Ureter (tissue), 1 donor: ENCODE measurements around the gene CCNK. TPM values are rescaled to one million over a fixed set of nuclear protein-coding genes. Genes with fewer than 3 reads are reported as not detected.
A peak's percentile ranks its signal among the peaks of the same experiment; 100 is the strongest.

Experiments used
- DNase-seq: peaks from one replicate; pipeline ENCODE4 v3.0.0-alpha.2; 2020; ENCODE audit warnings: low spot score
- total RNA-seq: library from RNA; stranded (reverse); gene quantifications from one replicate; pipeline ENCODE4 v1.2.4, GENCODE V29; 2023
- donor health status: DM: yes; HTN: yes; CAD: no.

The CCNK gene
- total RNA-seq, 1 donor from 2014 or later: 62.5 TPM

DNA sequence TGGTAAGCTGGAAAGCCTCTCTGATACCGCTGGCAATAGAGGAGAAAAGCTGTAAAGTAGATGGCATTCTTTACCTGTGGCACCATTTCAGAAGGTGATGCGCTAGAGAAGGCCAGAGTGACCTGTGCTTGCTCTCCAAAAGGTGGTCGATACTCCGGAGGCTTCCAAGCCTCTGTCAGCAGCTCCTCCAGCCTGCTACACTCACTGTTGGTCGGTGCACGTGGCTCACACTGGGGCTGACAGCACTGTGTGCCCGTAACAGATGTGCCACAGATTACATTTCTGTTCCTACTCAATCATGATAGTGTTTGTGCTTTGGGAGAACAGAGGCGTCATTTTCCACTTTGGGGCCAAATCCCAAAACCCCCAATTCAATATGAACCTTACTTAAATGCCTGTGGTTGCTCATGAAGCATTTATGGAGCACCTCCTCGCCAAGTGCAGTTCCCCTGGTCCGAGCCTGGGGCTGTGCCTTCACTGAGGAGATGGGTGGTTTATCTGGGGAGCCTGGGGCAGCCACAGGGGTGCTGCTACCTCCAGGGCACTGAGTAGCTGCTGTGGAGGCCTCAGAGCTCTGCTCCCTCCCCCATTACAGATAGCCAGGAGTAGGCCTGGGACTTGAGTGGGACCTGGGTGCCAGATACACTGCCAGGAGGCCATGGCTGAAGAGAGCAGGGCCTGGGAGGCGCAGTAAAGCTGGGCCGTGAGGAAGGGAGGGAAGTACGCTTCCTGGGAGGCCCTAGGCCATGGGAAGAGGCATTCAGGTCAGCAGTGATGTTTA, 26.8 kb downstream of the CCNK start:
- no peak for DNase-seq

DNA sequence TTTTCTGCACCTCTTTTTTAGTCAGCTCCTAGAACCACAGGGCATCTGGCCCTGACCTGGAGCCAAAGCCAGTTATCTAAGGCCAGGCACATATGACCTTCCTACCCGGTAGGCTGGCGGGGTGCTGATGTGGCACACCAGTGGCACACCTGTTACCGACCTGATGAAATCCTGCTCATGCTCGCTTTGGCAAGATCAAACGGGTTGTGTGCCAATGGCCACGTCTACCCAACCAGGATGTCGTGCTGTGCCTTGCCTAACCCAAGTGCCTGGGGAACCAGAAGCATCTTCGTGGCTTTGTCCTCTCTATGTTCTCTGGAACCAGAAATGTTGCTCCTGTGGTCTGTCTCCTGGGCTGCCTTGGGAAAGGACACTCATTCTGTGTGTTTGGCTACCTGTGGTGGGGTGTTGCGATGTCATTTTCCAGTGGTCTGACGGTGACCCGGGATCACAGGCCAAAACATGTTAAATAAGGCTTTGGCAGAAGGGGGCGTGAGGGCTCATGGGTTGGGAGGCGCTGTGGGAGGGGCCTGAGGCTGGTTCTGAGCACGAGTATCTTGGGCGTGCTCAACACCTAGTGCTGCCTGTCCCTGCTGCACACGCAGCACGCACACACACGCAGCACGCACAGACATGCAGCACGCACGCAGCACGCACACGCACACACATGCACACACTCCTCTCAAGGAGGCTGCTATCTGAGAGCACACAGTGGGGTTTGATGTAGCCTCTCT, 27.9 kb downstream of the CCNK start:
- peak; percentile 39 for DNase-seq

DNA sequence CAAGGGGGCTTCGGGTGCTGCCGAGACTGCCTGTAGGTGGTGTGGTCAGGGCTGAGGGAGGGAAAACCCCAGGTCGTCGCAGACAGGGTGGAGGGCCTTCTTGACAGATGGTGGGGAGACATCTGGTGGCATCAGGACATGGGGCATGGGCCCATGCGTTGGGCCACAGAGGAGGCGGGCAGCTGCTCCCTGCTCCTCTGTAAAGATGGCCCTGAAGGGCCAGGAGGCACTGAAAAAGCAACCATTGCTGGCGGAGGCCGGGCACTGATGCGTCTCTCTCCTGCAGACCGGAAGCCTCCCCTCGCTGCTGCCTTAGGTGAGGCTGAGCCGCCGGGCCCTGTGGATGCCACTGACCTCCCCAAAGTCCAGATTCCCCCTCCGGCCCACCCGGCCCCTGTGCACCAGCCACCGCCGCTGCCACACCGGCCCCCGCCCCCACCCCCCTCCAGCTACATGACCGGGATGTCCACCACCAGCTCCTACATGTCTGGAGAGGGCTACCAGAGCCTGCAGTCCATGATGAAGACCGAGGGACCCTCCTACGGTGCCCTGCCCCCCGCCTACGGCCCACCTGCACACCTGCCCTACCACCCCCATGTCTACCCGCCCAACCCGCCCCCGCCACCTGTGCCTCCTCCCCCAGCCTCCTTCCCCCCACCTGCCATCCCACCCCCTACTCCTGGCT, 28.8 kb downstream of the CCNK start:
- DNase-seq: peak; percentile 39

DNA sequence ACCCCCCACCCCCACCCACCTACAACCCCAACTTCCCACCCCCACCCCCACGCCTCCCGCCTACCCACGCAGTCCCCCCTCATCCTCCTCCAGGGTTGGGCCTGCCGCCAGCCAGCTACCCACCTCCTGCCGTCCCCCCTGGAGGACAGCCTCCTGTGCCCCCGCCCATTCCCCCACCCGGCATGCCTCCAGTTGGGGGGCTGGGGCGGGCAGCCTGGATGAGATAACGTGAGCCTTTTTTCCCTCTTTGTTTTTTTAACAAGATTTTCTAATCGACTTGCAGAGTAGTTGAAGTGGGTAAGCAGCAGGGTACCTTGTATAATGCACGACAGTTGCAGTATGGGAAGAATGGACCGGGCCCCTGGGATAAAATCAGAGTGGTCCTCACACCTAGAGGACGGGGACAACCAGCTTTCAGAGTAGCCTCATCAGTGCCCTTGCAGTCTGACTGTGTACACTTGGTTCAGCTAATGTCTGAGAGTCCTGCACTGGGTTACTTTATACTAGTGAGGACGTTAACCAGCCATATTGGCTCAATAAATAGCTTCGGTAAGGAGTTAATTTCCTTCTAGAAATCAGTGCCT, 29.4 kb downstream of the CCNK start:
- DNase-seq: no peak

DNA sequence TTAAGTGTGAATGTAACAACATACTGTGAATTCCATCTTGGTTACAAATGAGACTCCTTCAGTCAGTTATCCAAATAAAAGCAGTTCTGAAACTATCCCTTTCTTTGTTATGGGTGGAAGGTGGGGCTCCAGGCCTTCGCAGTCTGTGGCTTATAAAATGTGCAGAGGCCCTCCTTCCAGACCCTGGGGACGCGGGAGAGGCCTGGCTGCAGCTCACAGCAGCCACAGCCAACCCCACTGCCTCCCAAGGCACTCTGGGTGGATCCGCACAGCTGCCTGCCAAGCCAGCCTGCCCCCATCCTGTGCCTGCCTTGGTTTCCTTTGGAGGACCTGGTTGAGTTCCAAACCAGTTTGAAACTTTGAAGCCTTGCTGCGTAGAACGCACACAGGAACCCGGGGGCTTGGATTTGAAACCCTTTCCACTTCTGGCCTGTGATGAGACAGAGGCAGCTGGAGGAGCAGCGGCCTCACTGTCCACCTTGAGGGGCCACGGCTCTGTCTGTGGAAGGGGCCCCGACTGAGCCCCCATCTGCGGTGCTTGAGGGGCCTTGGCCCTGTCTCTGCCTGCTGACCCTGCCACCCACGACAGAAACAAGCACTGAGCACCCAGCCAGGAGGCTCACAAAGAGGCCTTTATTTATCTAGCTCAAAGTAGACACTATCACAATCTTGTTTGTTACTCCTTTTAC, 30.4 kb downstream of the CCNK start:
- DNase-seq: peak; percentile 42

DNA sequence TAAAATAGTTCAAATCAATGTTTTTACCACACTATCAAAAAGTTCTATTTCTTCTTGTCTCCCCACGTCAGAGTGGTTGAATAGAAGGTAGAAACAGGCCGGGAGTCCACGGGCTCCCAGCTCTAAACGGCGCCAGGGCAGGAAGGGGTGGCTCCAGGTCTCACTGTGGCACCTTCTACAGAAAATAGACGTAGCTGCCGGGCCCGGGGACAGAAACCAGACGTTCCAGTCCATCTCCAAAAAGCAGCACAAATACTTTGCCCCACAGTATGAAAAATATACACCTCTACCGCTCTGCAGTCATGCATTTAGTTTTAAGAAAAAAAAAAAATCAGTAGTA, 30.9 kb downstream of the CCNK start:
- peak; percentile 29 for DNase-seq

DNA sequence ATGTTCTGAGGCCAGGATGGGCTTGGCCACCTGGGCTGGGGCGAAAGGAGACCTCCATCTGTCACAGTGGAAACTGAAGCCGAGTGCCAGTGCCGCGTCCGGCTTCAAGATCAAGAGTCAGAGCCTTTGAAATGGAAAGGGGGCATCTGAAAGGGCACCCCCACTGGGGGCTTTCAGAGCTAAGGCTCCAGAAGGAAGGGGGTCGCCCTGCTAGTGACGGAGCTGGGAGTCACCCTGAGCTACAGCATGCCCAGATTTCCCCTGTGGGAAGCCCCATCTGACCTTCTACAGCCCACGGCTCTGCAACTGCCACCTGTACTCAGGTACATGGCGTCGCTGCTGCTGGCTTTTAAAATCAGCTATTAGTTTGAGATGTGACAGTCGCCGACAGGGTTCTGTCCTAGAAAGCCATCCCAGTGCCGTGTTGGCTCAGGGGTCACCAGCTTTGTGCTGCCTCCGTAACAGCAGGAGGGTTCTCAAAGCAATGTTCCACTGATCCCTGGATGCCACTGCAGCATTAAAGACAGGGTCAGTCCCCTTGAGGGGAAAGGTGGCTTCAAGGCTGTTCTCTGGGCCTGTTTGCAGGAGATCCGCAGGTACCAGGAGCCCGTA, 31.5 kb downstream of the CCNK start:
- peak; percentile 40 for DNase-seq

DNA sequence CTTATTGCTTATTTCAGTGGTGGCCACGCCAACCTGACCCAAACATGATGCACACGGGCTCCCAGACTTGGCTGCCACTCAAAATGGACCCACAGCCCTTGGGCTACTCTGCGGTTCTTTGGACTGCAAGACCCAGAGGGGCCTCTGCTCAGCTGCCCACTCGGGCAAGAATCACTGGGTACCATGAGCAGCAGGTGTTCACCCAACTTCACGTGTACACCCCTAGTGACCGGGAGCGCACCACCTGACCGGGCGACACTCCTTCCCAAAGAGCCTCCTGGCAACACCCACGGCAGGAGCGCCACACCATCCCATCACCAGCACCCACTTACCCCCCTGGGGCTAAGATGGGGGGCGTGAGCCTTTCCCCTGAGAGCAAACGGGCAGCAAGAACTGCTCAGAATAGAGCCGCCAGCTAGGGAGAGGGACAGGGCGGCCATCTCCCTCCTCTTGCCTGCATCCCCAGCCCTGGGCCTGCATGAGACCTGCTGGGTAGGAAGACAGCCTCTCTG, 32.0 kb downstream of the CCNK start:
- DNase-seq: peak; percentile 44

DNA sequence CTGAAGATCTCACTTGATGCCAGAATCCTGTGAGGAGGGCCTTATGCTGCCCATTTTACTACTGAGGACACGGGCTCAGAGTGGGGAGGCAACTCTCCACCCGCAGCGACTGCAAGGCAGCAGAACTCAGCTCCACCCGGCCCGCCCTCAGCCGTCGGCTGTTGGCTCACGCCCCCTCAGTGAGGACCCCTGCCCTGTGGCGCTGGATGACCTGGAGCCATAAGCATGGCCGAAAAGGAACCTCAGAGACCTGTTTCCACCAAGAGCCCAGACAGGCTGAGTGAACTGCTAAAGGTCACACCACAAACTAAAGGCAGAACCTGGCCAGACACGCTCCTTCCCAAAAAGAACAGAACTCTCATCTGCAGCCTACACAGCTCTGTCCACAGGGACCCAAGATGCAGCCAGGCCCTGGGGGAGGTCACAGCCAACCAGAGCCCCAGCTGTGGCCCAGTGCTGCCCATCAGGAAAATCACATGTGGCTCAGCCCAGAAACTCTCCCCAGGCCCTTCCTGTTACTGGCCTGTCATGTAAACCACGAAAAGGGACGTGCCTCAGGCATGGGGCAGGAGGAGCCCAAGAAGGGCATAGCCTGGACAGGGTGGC, 32.8 kb downstream of the CCNK start:
- DNase-seq: peak; percentile 37

DNA sequence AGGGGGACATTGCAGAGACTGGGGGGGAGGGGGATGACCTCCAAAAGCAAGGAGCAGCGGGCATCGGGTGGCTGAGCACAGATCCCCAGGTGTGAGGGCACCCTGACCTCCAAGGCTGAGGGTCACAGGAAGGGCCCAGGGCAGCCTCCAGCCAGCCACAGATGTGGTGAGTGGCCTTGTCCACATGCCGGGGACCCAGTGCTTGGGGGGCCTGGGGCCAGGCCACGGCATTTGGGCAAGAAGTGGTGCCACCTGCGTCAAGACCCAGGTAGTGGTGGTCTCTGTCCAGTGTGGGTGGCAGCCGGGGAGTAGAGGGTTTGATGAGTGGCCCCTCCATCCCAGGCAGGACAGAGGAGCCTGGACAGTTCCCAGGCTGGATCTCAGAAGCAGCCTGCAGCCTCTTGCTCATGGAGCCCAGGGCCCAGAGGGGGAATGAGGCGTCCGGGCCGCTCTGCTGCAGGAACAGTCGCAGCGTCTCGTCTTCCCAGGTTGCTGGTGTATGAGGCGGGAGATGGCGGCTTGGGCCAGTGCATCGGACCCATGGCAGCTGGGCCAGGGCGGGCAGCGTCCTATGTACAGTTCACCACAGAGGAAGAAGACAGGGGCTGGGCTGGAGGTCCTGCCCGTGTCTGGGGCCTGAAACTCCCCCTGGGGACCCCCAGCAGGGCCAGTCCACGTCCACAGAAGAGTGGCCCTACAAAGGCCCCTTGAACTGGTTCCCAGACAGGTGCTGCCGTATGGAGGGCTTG, 33.5 kb downstream of the CCNK start:
- DNase-seq: peak; percentile 39

DNA sequence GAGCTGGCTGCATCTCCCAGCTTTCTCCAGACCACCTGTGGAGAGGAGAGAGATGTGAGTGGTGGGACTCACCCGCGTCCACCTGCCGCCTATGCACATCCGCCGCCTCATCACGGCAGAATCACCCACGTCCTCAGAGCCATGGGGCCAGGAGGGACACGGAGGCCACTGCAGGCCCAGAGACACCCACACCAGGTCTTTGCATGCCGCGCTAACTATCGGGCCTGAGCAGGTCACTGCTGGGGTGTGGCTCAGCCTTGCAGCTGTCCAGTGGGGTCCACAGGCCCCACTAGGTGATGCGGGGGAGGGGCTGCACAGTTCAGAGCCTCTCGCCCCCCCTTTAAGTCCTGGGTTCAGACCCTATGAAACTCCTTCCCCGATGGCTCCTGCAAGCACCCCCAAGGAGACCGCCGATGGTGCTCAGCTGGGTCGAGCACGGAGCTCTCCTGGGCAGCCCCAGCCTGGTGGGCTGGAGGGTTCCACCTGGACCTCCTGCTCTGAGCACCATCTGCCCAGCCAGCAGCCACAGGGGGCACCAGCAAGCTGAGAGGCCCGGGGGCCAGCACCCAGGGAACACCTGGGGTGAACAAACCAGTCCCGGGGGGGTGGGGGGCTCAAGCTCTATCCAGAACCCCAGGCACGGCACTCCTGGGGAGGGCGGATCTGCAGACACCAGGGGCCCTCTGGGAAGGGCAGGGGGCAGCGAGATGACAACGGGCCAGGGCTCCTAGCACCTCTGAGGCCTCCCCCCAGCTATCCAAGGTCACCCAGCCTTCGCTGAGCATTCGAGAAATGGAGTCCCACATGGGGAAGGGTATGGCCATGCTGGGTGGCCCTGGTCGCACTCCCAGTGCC, 34.3 kb downstream of the CCNK start:
- DNase-seq: peak; percentile 39

DNA sequence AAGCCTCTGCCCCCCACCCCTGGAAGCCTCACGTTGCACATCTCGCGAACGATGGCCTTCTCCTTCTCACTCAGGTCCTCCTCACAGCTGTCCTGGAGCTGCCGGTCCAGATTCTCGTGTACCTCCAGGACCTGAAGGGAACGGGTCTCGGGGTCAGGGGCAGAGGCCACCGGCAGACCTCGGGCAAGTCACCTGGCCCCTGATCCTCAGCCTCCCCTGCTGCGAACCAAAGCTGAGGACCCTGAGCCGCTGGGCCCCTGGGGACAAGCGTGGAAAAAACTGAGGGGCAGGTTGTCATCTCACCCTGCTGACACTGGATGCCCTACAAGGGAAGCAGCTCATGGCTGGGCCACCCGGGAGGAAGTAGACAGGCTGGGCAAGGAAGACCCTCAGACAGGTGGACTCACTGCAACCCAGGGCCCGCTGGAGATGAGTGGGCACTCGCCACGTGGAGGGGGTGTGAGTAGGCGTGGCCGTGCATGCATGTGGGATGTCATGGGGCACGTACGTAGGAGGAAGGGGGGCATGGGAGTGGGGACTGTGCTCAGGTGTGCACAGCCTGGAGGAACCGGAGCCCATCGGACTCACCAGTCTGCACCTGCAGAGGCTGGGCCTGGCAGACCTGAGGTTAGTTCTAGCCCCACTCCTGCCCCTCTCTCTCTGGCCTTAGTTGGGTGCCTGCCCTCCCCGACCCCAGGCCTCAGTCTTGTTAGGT, 35.1 kb downstream of the CCNK start:
- DNase-seq: peak; percentile 43

DNA sequence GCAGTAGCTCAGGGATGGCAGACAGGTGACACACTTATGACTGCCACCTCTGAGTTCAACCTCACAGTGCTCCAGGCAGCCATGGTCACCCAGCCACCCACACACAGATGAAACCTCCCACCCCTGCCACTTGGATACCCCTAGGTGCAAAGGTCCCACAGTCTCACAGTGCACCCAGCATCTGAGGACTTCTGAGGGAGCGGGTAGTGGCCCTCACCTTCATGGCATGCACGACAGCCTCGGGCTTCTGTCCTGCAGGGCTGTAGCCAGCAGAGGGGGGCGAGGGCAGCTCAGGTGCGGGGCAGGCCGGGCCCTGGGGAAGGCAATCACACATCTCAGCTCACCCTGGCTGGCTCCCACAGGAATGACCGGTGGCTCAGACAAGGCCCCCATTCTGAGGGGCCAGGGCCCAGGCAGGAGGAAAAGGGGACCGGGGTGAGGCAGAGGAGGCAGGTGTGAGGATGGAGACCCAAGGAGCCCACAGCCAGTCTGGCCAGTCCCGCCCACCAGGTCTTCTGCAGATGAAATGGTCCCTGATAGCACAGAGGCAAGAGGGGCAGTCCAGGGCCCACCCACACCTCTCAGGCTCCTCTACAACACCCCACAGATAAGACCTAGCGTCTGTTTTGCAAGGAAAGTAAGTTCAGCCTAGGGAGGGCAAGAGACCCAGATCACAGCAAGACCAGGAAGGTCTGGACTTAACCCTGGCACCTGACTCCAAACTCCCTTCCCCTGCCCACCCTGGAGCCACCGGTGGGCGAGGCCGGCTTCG, 35.8 kb downstream of the CCNK start:
- DNase-seq: peak; percentile 38

DNA sequence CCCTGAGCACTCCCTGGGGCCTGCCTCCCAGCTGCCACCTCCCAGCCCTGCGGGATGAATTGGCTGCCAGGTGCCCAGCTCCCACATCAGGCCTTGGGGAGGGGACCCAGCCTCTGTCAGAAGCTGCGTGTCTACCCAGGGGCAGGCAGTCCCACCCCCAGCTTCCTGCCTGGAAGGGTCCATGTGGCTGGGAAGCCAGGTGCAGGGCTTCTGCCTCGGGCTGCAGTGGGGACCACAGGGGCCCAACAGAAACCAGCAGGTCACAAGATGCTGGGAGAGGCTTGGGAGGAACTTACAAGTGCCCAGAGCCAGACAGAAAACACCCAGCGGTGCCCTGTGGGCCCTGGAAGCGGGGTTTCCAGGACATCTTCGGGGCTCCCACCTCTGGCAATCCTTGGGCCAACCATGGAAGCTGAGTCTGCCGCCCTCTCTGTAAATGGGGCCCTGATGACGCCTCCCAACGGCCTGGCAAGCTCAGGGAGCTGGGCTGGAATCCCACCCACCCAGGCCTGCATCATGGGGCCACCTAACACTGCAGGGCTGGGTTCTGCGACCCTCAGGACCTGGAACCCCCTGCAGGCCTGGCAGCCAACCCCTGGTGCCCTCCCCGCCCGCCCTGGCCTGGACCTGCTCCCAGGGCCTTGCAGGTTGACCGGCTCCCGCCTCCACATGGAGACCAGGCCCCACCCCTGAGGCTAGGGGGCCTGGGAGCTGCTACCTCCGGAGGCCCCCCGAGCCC, 36.6 kb downstream of the CCNK start:
- peak; percentile 40 for DNase-seq

DNA sequence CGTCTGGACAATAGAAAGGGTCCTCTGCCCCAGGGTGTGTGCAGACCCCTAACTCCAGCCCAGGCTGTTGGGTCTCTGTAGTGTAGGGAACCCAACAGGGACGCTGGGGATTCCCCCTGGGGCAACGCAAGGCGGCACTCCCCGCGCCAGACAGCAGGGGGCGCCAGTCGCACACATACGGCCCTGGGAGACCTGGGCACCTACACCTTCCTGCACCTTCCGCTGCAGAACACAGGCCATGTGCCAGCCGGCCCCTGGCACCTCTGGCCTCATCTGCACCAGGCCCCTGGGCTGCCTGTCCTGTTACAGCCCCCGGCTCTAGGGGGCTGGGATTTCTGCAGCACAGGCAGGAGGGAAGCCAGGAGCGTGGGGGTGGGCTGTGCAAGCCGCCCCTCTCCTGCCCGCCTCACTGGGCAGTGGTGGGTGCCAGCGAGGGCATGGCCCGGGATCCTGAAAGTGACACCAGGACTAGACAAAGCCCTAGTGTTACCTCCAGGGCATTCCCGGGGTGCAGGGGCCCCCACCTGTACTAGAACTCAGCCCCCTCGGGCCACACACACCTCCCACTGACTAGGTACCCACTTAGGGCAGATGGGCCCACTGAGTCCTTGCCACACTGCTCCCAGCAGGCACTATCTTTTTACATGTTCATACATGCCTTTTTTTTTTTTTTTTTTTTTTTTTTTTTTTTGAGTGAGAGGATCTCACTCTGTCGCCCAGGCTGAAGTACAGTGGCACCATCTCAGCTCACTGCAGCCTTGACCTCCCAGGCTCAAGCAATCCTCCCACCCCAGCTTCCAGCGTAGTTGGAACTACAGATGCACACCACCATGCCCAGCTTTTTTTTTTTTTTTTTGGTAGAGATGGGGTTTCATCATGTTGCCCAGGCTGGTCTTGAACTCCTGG, 37.5 kb downstream of the CCNK start:
- peak; percentile 83 for DNase-seq
